GM23338 (cell line): ENCODE results near the gene ERC2. TPM values are rescaled to one million over a fixed set of nuclear protein-coding genes. Genes with fewer than 3 reads are reported as not detected.

Source experiments
- ATAC-seq: fragments of 200-7000 bp; cut with Tn5 transposase; 3 replicates; pipeline ENCODE4 v1.9.1; 2020
- DNase-seq: peaks from one replicate; pipeline ENCODE4 v3.0.0-alpha.2; 2015; ENCODE audit warnings: low spot score
- H2AFZ ChIP-seq: fragments of 200-600 bp; sonication (generic); 2 replicates; pipeline ENCODE4 v1.8.0; 2016; ENCODE audit warnings: antibody characterized with exemption, mild to moderate bottlenecking, moderate library complexity
- H3F3A ChIP-seq: fragments of 200-600 bp; sonication (generic); replicated peaks from 2 replicates; pipeline ENCODE4 v1.8.0; 2017; ENCODE audit warnings: antibody characterized with exemption, mixed run types, low read depth
- H3K27ac ChIP-seq: fragments of 200-600 bp; sonication (generic); 2 replicates; pipeline ENCODE4 v1.6.1; 2016; ENCODE audit warnings: low read depth
- H3K27me3 ChIP-seq: fragments of 200-600 bp; sonication (generic); 2 replicates; pipeline ENCODE4 v1.8.0; 2016; ENCODE audit warnings: mild to moderate bottlenecking, mixed run types, moderate library complexity; ENCODE audit not compliant: insufficient read depth
- H3K36me3 ChIP-seq: fragments of 200-600 bp; sonication (generic); 2 replicates; pipeline ENCODE4 v1.8.0; 2016; ENCODE audit warnings: mild to moderate bottlenecking; ENCODE audit not compliant: insufficient read depth
- H3K4me1 ChIP-seq: fragments of 200-600 bp; sonication (generic); 2 replicates; pipeline ENCODE4 v1.8.0; 2016; ENCODE audit warnings: mild to moderate bottlenecking, moderate library complexity; ENCODE audit not compliant: insufficient read depth
- H3K4me2 ChIP-seq: fragments of 200-600 bp; sonication (generic); 2 replicates; pipeline ENCODE4 v1.7.1; 2017; ENCODE audit warnings: mixed run types
- H3K4me3 ChIP-seq: fragments of 200-600 bp; sonication (generic); 2 replicates; pipeline ENCODE4 v1.6.1; 2016; ENCODE audit warnings: mixed run types
- H3K79me2 ChIP-seq: fragments of 200-600 bp; sonication (generic); replicated peaks from 2 replicates; pipeline ENCODE4 v1.8.0; 2017; ENCODE audit warnings: mild to moderate bottlenecking; ENCODE audit not compliant: insufficient read depth
- H3K9me2 ChIP-seq: fragments of 200-600 bp; sonication (generic); 2 replicates; pipeline ENCODE4 v1.8.0; 2017; ENCODE audit not compliant: insufficient read depth
- H4K20me1 ChIP-seq: fragments of 200-600 bp; sonication (generic); replicated peaks from 2 replicates; pipeline ENCODE4 v1.8.0; 2017; ENCODE audit warnings: mild to moderate bottlenecking; ENCODE audit not compliant: insufficient read depth
- H3K27ac Mint-ChIP-seq: 2 replicates; pipeline ENCODE4 v1.8.0; 2020; ENCODE audit warnings: inconsistent platforms, mild to moderate bottlenecking, moderate library complexity, mixed read lengths
- H3K27me3 Mint-ChIP-seq: 3 replicates; pipeline ENCODE4 v1.8.0; 2022; ENCODE audit warnings: low read depth, mild to moderate bottlenecking, moderate library complexity, mixed read lengths, inconsistent platforms; ENCODE audit not compliant: insufficient read depth, poor library complexity
- H3K36me3 Mint-ChIP-seq: 3 replicates; pipeline ENCODE4 v1.8.0; 2021; ENCODE audit warnings: low read depth, mild to moderate bottlenecking, inconsistent platforms, moderate library complexity, mixed read lengths
- H3K4me1 Mint-ChIP-seq: 3 replicates; pipeline ENCODE4 v1.8.0; 2020; ENCODE audit warnings: mild to moderate bottlenecking, inconsistent platforms, mixed read lengths
- H3K4me3 Mint-ChIP-seq: 3 replicates; pipeline ENCODE4 v1.8.0; 2021; ENCODE audit warnings: moderate library complexity, mild to moderate bottlenecking, inconsistent platforms, mixed read lengths
- H3K9me3 Mint-ChIP-seq: 3 replicates; pipeline ENCODE4 v1.8.0; 2020; ENCODE audit warnings: moderate library complexity, mild to moderate bottlenecking, inconsistent platforms, mixed read lengths
- EZH2 ChIP-seq: fragments of 200-600 bp; sonication (generic); IDR thresholded peaks from one replicate; pipeline ENCODE4 v1.8.0; 2017; ENCODE audit warnings: antibody characterized with exemption, mild to moderate bottlenecking, low read depth; ENCODE audit not compliant: unreplicated experiment
- EZH2phosphoT487 ChIP-seq: fragments of 200-600 bp; sonication (generic); IDR thresholded peaks from one replicate; pipeline ENCODE4 v1.8.1; 2018; ENCODE audit warnings: antibody characterized with exemption; ENCODE audit not compliant: unreplicated experiment
- JUNB ChIP-seq: IDR thresholded peaks from one replicate; pipeline ENCODE4 v1.6.1; 2016; ENCODE audit warnings: antibody characterized with exemption; ENCODE audit not compliant: unreplicated experiment
- NANOG ChIP-seq: IDR thresholded peaks from 2 replicates; pipeline ENCODE4 v1.6.1; 2016; ENCODE audit warnings: antibody characterized with exemption, borderline replicate concordance
- POLR2AphosphoS5 ChIP-seq: IDR thresholded peaks from 2 replicates; pipeline ENCODE4 v1.6.1; 2016; ENCODE audit warnings: antibody characterized with exemption, low read depth
- STAT1 ChIP-seq: IDR thresholded peaks from one replicate; pipeline ENCODE4 v1.6.1; 2016; ENCODE audit warnings: antibody characterized with exemption; ENCODE audit not compliant: unreplicated experiment
- ZNF114 ChIP-seq: fragments of 250-450 bp; sonication (Bioruptor Pico); IDR thresholded peaks from 2 replicates; pipeline ENCODE4 v1.5.0; 2020; ENCODE audit warnings: mild to moderate bottlenecking, moderate library complexity
- ZNF331 ChIP-seq: fragments of 250-450 bp; sonication (Bioruptor Pico); IDR thresholded peaks from 2 replicates; pipeline ENCODE4 v1.5.0; 2020; ENCODE audit warnings: low read depth, mild to moderate bottlenecking, moderate library complexity
- polyA plus RNA-seq: library from polyadenylated mRNA; unstranded; fragments of >200 nt; fragmentation: Nextera tagmentation; extraction: Ambion mirVana; gene quantifications from 2 replicates; pipeline ENCODE4 v1.2.1, GENCODE V29; 2016
- total RNA-seq: library from RNA; depleted of rRNA; stranded (reverse); fragments of >200 nt; shearing (Covaris generic); gene quantifications from 2 replicates; pipeline ENCODE4 v1.2.3, GENCODE V29; 2014
- TF ChIP-seq, protein P1 (sequence below): IDR thresholded peaks from one replicate; pipeline ENCODE4 v1.6.1; 2018; ENCODE audit warnings: antibody characterized with exemption; ENCODE audit not compliant: unreplicated experiment
- TF ChIP-seq, protein P2 (sequence below): fragments of 250-450 bp; sonication (Bioruptor Pico); IDR thresholded peaks from 2 replicates; pipeline ENCODE4 v1.5.0; 2020; ENCODE audit warnings: mild to moderate bottlenecking, moderate library complexity

ERC2 gene
- total and polyA plus RNA-seq, 2 experiments from 2014 or later, result 11.8 to 13.7 TPM

DNA sequence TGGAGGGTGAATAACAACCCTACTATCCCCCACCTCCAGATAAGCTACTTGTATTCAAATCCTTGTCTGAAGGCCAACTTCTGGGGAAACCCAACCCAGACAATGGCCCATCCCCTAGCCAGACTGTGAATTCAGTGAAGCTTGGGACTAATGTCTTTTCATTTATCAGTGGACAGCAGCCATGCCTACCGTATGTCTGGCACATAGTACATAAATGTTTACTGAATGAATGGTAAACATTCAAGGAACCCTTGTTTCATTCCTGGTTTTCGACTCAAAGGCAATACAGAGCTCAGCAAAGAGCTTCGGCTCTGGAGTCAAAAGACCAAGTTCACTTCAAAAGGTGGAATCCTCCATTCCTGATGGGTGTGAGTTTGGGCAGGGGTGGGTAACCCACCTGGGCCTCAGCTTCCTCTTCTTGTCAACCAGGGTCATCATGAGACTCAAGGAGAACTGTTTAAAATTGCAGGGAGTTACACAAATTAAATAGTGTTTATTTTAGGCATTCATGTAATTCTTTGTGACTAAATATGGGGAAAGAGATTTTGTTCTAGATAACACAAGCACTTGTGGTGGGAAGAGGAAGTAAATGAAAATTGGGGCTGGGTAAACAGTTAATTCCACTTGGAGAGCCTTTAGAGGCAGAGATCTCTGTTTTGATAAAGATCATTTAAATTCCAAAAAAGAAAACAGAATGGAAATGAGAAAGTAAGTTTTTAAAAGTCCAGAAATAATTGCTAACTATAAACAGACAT lies 677.5 kb downstream of the ERC2 start (continued):
- TF ChIP-seq, protein P1, sequence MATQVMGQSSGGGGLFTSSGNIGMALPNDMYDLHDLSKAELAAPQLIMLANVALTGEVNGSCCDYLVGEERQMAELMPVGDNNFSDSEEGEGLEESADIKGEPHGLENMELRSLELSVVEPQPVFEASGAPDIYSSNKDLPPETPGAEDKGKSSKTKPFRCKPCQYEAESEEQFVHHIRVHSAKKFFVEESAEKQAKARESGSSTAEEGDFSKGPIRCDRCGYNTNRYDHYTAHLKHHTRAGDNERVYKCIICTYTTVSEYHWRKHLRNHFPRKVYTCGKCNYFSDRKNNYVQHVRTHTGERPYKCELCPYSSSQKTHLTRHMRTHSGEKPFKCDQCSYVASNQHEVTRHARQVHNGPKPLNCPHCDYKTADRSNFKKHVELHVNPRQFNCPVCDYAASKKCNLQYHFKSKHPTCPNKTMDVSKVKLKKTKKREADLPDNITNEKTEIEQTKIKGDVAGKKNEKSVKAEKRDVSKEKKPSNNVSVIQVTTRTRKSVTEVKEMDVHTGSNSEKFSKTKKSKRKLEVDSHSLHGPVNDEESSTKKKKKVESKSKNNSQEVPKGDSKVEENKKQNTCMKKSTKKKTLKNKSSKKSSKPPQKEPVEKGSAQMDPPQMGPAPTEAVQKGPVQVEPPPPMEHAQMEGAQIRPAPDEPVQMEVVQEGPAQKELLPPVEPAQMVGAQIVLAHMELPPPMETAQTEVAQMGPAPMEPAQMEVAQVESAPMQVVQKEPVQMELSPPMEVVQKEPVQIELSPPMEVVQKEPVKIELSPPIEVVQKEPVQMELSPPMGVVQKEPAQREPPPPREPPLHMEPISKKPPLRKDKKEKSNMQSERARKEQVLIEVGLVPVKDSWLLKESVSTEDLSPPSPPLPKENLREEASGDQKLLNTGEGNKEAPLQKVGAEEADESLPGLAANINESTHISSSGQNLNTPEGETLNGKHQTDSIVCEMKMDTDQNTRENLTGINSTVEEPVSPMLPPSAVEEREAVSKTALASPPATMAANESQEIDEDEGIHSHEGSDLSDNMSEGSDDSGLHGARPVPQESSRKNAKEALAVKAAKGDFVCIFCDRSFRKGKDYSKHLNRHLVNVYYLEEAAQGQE, result no peak
- TF ChIP-seq POLR2AphosphoS5 (no peak), JUNB (no peak), EZH2phosphoT487 (no peak), ZNF331 (CRISPR knock-in tag) (no peak)

DNA sequence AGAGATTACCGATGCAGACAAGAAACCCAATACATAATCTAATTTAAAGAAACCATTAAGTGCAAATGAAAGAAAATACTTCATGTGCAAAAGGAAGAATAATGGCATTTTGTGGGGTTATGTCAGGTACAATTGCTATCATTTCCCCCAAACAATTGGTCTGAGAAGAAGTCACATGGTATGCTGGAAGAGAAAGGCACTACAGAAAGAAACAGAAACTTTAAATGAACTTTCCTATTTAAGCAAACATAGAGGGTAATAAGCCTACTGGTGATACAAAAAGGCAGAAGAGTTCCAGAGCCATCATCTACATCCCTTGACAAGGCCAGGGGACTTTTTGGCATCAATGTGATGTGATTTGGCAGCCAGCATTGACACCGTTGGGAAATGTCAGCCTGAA lies 678.8 kb downstream of the ERC2 start:
- no peak overlapping the region for H3K4me2 ChIP-seq
- H3K79me2 ChIP-seq, result no peaks in the 10 kb centered on the region
- no peak overlapping the region for H2AFZ ChIP-seq
- no peak overlapping the region for H3K4me3 ChIP-seq
- no peaks in the 10 kb centered on the region for H3K27me3 ChIP-seq
- H3K27ac Mint-ChIP-seq, result no peak overlapping the region
- peaks cover 4% of the 10 kb centered on the region; the same call in 1 of the 2 replicates for H3K9me2 ChIP-seq
- no peaks in the 10 kb centered on the region for H3K4me1 ChIP-seq
- no peak overlapping the region for H3K27ac ChIP-seq
- H3K27me3 Mint-ChIP-seq, result no peaks in the 10 kb centered on the region
- no peaks in the 10 kb centered on the region for H3F3A ChIP-seq
- H3K36me3 ChIP-seq, result no peaks in the 10 kb centered on the region
- no peaks in the 10 kb centered on the region for H3K9me3 Mint-ChIP-seq
- TF ChIP-seq NANOG (no peak), POLR2AphosphoS5 (no peak), ZNF114 (CRISPR knock-in tag) (no peak), ZNF331 (CRISPR knock-in tag) (no peak), STAT1 (no peak)
- no peak for DNase-seq
- H4K20me1 ChIP-seq, result 0 out of 2 replicates have a peak, but pooled peaks cover 6% of the 10 kb centered on the region
- H3K4me3 Mint-ChIP-seq, result no peak overlapping the region
- no peaks in the 10 kb centered on the region; the same call in 2 of the 3 replicates for H3K4me1 Mint-ChIP-seq
- no peaks in the 10 kb centered on the region for H3K36me3 Mint-ChIP-seq
- no peak for ATAC-seq

DNA sequence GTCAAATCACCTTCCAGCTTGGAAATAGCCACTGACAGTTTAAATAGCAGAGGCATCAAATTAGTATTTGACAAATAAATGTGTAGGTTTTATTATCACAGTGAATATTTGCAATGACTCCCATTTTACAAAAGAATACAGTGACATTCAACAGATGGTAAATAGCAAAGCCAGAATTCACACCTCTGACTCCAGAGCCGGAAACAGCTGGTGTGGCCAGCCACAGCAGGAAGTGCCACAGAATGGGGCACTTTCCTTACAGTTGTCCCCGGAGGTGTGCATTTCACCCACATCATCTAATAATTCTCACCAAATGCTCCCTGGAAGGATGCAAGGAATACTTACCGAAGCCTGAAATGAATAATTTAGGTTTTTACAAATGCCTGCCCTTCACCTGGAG lies 685.5 kb downstream of the ERC2 start:
- H2AFZ ChIP-seq, result no peak overlapping the region
- no peak overlapping the region for H3K4me2 ChIP-seq
- no peaks in the 10 kb centered on the region for H3K4me1 ChIP-seq
- no peaks in the 10 kb centered on the region for H3K9me3 Mint-ChIP-seq
- no peak overlapping the region for H3K27ac Mint-ChIP-seq
- H3K4me3 Mint-ChIP-seq, result no peak overlapping the region
- H4K20me1 ChIP-seq, result 0 out of 2 replicates have a peak, but pooled peaks cover 3% of the 10 kb centered on the region
- no peaks in the 10 kb centered on the region for H3K36me3 ChIP-seq
- no peak overlapping the region for H3K4me3 ChIP-seq
- no peaks in the 10 kb centered on the region for H3F3A ChIP-seq
- no peaks in the 10 kb centered on the region; the same call in 1 of the 3 replicates for H3K4me1 Mint-ChIP-seq
- ATAC-seq, result no peak
- H3K27me3 Mint-ChIP-seq, result no peaks in the 10 kb centered on the region
- H3K36me3 Mint-ChIP-seq, result no peaks in the 10 kb centered on the region
- no peak for DNase-seq
- H3K27ac ChIP-seq, result no peak overlapping the region
- peaks cover 4% of the 10 kb centered on the region; the same call in 1 of the 2 replicates for H3K9me2 ChIP-seq
- H3K27me3 ChIP-seq, result no peaks in the 10 kb centered on the region
- H3K79me2 ChIP-seq, result no peaks in the 10 kb centered on the region
- TF ChIP-seq EZH2 (no peak), STAT1 (no peak), ZNF331 (CRISPR knock-in tag) (no peak), POLR2AphosphoS5 (no peak), NANOG (no peak)
- TF ChIP-seq, protein P2, sequence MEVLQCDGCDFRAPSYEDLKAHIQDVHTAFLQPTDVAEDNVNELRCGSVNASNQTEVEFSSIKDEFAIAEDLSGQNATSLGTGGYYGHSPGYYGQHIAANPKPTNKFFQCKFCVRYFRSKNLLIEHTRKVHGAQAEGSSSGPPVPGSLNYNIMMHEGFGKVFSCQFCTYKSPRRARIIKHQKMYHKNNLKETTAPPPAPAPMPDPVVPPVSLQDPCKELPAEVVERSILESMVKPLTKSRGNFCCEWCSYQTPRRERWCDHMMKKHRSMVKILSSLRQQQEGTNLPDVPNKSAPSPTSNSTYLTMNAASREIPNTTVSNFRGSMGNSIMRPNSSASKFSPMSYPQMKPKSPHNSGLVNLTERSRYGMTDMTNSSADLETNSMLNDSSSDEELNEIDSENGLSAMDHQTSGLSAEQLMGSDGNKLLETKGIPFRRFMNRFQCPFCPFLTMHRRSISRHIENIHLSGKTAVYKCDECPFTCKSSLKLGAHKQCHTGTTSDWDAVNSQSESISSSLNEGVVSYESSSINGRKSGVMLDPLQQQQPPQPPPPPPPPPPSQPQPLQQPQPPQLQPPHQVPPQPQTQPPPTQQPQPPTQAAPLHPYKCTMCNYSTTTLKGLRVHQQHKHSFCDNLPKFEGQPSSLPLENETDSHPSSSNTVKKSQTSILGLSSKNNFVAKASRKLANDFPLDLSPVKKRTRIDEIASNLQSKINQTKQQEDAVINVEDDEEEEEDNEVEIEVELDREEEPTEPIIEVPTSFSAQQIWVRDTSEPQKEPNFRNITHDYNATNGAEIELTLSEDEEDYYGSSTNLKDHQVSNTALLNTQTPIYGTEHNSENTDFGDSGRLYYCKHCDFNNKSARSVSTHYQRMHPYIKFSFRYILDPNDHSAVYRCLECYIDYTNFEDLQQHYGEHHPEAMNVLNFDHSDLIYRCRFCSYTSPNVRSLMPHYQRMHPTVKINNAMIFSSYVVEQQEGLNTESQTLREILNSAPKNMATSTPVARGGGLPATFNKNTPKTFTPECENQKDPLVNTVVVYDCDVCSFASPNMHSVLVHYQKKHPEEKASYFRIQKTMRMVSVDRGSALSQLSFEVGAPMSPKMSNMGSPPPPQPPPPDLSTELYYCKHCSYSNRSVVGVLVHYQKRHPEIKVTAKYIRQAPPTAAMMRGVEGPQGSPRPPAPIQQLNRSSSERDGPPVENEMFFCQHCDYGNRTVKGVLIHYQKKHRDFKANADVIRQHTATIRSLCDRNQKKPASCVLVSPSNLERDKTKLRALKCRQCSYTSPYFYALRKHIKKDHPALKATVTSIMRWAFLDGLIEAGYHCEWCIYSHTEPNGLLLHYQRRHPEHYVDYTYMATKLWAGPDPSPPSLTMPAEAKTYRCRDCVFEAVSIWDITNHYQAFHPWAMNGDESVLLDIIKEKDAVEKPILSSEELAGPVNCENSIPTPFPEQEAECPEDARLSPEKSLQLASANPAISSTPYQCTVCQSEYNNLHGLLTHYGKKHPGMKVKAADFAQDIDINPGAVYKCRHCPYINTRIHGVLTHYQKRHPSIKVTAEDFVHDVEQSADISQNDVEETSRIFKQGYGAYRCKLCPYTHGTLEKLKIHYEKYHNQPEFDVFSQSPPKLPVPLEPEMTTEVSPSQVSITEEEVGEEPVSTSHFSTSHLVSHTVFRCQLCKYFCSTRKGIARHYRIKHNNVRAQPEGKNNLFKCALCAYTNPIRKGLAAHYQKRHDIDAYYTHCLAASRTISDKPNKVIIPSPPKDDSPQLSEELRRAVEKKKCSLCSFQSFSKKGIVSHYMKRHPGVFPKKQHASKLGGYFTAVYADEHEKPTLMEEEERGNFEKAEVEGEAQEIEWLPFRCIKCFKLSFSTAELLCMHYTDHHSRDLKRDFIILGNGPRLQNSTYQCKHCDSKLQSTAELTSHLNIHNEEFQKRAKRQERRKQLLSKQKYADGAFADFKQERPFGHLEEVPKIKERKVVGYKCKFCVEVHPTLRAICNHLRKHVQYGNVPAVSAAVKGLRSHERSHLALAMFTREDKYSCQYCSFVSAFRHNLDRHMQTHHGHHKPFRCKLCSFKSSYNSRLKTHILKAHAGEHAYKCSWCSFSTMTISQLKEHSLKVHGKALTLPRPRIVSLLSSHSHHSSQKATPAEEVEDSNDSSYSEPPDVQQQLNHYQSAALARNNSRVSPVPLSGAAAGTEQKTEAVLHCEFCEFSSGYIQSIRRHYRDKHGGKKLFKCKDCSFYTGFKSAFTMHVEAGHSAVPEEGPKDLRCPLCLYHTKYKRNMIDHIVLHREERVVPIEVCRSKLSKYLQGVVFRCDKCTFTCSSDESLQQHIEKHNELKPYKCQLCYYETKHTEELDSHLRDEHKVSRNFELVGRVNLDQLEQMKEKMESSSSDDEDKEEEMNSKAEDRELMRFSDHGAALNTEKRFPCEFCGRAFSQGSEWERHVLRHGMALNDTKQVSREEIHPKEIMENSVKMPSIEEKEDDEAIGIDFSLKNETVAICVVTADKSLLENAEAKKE (CRISPR knock-in tag), result no peak
